HCEC 1CT (cell line): ENCODE measurements around the gene TLR5.
A peak's percentile ranks its signal among the peaks of the same experiment; 100 is the strongest.
"Not testable (repeated sequence)": the region's sequence is repeated elsewhere in the genome, so short reads cannot be mapped to it uniquely, and the experiment has no call there.

Source experiments
- DNase-seq: peaks from one replicate; pipeline ENCODE4 v3.0.0-alpha.2; 2017

Gene TLR5, protein sequence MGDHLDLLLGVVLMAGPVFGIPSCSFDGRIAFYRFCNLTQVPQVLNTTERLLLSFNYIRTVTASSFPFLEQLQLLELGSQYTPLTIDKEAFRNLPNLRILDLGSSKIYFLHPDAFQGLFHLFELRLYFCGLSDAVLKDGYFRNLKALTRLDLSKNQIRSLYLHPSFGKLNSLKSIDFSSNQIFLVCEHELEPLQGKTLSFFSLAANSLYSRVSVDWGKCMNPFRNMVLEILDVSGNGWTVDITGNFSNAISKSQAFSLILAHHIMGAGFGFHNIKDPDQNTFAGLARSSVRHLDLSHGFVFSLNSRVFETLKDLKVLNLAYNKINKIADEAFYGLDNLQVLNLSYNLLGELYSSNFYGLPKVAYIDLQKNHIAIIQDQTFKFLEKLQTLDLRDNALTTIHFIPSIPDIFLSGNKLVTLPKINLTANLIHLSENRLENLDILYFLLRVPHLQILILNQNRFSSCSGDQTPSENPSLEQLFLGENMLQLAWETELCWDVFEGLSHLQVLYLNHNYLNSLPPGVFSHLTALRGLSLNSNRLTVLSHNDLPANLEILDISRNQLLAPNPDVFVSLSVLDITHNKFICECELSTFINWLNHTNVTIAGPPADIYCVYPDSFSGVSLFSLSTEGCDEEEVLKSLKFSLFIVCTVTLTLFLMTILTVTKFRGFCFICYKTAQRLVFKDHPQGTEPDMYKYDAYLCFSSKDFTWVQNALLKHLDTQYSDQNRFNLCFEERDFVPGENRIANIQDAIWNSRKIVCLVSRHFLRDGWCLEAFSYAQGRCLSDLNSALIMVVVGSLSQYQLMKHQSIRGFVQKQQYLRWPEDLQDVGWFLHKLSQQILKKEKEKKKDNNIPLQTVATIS

DNA sequence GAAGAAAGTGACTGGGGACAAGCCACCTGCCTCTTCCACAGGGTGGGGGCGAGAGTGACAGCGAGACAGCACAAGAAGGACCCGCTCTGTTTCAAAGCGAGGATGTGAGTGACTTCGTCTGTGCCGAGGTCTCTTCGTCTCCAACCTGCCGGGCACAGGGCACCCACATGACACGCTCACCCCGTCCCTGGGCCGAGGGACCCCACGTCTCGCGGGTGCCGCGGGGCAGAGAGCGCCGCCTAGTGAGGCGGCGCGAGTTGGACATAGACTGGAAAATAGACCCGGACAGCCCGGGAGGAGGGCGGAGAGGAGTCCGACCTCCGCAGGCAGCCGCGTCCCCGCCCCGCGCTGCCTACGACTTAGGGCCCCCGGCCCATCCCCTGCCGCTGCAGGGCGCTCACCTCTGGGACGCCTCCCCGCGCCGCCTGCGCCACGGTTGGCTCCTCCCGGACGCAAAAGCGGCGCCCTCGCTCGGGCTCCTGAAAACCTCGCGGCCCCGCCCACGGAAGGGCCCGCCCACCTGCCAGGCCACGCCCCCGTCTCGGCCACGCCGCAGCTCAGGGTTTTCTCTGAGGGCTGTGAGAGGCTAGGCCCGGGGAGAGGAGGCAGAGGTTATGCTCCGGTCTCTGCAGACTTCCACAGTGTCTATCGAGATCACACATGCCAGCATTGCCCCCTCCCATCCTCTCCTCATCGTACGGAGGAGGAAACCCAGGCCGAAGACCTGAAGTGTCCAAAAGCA lies at the start of gene TLR5:
Gene TLR5 (minus strand): TSS at position 454 of the 742 bp plus-strand sequence. CDS start 30,217 bp downstream, outside the sequence.
- DNase-seq = no peak

DNA sequence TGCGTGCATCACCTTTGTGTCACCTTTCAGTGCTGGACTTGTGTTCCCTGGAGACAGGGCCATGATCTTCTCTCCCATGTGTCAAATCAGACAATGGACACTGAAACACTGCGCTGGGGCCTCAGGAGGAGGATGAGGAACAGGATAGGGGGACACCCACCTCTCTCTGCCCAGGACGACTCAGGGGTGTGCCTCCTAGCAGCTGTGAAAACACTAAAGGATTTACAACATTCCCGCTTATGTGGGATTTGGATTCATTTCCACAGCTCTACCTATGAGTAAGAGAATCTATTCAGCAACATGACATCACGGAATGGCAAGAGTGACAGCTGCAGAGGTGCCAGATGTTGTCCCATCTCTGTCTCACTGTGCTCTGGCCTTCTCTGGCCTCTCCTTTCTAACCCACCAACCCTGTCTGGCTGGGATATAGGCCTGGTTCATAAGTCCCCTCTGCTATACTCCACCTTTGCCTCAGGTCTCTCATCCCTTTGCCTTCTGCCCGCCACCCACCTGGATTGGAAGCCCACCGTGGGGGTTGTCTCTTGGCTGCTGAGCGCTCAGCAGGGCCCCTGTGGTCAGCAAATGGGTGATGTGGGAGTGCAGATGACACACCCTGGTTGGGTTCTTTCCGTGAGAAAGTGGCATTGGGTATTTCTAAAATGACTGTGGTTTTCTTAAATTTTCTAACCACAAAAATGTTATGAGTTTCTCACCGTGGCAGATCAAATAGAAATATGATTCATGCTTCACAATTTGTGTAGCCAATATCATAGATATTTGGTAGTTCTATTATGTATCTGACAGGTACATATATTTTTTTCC lies 47.1 kb upstream of the TLR5 start:
- DNase-seq = peak; percentile 18

DNA sequence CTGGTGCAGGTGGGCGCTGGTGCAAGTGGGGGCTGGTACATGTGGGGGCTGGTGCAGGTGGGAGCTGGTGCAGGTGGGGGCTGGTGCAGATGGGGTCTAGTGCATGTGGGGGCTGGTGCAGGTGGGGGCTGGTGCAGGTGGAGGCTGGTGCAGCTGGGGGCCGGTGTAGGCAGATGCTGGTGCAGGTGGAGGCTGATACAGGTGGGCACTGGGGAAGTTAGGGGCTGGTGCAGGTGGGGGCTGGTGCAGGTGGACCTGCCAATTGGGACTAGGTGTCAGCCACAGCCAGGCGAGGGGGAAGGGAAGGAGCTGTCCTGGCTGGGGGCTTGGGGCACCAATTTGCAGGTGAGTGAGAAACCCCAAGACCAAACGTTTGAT lies 46.5 kb upstream of the TLR5 start:
- no peak for DNase-seq

DNA sequence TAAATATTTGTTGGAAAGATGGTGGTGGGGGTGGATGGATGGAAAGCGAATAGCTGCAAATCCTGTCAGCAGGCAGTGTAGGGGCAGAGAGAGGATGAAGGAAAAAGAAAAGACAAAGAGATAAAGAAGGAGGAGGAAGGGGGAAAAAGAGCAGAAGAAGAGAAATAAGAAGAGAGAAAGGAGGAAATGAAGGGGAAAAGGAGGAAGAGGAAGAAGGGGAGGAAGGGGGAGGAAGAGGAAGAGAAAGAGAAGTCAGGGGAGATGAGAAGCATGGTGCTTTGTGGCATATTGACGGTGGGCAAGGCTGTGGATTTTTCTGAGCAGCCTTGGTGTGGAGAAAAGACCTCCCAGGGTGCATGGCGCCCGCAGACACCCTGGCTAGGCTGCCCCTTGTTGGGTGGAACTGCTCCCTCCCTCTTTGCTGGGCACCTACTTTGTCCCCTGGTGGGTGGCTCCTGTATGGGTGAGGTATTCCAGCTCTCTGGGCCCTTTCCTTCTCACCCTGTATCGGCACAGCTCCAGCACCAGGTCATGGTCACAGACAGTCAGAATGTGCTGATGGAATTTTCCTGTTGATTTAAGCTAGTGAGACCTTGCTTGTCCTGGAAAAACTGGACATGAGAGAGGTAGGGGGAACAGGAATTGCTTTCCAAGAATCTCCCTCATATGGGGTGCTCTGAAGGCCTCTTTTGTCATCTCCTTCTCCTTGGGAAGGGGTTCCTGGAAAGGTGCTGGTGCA lies 45.7 kb upstream of the TLR5 start:
- DNase-seq = no peak

DNA sequence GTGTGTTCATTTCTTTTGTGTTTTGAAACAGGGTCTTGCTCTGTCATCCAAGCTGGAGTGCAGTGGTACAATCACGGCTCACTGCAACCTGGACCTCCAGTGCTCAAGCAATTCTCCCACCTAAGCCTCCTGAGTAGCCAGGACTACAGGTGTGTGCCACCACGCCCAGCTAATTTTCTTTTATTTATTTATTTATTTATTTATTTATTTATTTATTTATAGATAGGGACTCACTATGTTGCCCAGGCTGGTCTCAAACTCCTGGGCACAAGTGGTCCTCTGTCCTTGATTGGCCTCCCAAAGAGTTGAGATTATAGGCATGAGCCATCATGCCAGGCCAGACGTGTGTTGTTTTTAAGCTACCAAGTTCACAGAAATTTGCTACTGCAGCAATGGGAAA lies 43.8 kb upstream of the TLR5 start:
- no peak for DNase-seq

DNA sequence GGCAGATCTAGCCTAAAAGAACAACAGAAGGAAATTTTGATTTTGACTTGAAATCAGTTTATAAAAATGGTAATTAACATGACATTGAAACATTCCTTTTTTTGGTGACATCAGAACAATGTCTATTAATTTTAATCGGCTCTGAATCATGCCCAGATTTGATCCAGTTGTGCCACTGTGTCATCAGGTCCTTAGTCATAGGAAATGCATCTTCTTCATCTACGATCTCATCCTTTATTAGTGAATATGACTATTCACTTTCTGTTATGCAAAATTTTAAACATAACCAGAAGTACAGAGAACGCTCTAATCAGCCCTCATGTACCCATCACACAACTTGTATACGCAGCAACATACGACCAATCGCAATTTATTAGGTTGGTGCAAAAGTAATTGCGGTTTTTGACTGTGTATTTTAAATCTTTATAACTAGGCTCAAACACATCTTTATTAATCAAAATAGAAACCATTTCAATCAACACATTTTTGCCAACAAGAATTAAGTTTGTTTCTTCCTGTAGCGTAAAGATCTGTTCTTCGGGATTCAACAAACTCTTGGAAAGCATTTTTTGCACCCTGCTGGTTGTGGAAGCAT lies 40.3 kb upstream of the TLR5 start:
- no peak for DNase-seq

DNA sequence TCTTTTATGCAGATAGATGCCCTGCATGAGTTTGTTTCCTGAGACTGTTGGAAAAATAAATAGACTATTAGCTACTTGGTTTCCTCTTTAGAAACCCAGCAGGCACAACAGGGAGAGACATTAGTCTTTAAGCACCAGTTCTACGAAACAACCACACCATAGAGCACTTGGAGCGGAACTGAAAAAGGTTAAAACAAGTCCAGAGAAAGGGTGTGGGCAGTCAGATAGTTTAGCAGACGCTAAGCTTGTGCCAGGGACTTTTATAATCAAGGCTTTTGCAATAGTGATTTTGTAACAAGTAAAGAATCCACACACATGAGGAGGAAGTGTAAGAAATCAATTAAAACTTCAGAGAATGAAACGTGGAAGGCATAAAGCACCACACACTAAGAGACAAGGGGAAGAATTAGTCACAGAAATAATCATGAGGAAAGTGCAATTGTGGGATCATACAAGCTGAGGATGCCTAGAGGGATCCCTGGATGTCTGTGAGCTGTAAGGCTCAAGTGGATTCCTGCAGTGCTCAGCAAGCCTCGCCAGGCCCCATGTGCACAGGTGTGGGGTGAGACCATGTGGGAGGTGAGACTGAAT lies 37.8 kb upstream of the TLR5 start:
- no peak for DNase-seq

DNA sequence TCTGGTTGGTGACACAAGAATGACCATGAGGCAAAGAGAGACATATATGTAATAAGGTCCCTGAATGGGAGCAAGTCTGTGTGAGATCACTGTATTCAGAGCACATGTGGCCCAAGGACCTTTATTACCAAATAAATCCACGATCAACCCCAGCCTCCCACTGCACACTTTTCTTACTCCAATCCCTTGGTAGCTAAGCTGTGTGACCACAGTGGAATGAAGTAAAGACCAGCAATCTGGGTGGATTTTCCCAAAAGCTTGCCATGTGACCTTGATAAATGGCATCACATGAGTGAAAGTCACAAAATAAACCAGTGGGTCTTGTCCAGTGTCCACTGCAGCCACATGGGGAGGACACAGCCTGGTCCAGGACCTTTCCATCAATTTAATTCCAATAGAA lies 36.7 kb upstream of the TLR5 start:
- no peak for DNase-seq

DNA sequence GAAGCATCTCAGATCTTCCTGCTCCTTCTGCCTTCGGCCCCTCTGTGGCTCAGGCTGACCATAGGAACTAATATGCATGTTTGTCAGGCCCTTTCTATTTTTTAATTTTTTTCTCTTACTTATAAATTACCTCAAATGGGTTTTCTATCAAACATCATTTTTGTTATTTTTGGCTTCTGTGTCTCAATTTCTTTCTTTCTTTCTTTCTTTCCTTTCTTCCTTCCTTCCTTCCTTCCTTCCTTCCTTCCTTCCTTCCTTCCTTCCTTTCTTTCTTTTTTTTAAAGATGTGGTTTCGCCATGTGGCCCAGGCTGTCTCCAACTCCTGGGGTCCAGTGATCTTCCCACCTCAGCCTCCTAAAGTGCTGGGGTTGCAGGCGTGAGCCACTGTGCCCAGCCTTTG lies 36.2 kb upstream of the TLR5 start:
- no peak for DNase-seq

DNA sequence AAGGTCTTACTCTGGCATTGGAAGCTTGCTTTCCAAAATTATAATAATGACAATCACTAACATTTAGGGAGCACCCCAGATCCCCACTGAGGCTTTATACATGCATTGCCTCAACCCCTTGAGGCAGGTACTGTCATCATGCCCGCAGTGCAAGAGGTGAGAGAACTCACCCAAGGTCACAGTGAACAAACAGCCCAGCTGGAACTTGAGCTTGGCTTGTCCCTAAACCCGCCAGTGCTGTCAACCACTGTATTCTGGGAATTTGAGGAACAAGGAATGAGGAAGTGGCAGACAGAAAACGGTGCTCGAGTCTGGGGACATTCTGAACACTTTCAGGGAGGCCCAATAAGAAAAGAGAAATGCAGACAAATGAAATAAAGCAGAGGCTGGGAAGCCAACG lies 34.6 kb upstream of the TLR5 start:
- no peak for DNase-seq

DNA sequence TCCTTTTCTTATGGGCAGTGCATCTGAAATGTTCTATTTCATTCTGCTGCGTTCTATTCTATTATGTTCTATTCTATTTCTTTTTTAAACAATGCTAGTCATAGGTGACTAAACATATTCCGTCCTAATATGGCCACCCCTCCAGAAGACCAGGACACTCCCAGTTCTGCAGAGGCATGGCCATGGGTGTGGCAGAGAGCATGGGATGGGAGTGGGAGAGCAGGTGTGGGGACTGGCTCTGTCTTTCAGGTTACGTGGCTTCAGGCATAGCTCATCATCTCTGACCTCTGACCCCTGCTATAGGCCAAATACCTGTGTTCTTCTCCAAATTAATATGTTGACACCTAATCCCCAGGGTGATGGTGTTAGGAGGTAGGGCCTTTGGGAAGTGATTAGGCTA lies 33.4 kb upstream of the TLR5 start:
- DNase-seq = no peak

DNA sequence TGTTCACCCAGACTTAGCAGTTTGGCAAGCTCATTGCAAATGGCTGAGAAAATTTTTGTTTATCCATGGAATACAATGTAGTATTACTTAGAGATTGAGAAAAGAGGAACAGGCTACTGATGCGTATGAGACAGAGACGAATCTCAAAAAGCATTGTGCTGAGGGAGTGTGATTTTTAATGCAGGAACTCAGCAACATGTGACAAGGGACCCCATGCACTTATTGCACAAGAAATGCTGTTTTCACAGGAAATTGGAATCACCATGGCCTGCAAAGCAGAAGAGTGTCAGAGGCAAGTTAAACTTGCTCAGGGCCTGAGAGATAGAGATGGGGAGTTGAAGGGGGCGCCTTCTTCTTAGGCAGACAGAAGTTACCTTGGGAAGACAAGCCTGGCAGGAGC lies 32.6 kb upstream of the TLR5 start:
- no peak for DNase-seq

DNA sequence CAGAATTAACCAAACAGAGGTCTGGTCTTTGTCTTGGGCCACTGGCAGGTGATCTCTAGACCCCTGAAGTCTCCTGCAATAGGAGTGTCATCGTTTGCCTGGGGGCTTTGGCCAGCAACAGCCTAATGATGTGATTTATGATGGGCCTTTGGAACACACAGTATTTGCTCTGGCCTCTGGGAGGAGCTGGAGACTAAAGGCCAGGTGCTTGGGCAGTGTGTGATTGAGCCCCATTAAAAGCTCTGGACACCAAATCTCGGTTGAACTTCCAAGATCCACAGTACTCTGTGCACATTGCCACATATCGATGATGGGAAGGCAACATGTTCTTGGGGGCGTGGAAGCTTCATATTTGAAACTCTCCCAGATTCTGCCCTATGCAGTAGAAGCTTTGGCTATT lies 32.0 kb upstream of the TLR5 start:
- no peak for DNase-seq

DNA sequence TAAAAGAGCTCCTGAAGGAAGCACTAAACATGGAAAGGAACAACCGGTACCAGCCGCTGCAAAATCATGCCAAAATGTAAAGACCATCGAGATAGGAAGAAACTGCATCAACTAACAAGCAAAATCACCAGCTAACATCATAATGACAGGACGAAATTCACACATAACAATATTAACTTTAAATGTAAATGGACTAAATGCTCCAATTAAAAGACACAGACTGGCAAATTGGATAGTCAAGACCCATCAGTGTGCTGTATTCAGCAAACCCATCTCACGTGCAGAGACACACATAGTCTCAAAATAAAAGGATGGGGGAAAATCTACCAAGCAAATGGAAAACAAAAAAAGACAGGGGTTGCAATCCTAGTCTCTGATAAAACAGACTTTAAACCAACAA lies 26.4 kb upstream of the TLR5 start:
- DNase-seq = not testable (repeated sequence)

DNA sequence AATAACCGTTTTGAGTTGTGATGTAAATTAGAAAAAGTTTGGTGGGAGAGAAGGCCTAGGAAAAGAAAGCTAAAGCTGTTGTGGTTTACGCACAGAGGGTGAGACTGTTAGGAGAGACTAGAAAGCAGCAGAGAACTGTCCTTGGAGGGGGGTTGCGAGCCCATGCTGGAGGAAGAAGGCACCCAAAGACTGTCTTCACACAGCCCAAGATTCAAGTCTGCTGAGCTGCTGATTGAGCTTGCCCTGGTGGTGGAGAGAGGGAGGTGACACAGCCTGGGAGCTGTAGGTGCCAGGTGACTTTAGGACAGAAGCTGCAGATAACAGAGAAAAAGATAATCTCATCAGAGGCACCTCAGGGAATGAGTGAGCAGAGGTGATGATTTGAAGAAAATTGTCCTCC lies 18.3 kb upstream of the TLR5 start:
- DNase-seq = no peak

DNA sequence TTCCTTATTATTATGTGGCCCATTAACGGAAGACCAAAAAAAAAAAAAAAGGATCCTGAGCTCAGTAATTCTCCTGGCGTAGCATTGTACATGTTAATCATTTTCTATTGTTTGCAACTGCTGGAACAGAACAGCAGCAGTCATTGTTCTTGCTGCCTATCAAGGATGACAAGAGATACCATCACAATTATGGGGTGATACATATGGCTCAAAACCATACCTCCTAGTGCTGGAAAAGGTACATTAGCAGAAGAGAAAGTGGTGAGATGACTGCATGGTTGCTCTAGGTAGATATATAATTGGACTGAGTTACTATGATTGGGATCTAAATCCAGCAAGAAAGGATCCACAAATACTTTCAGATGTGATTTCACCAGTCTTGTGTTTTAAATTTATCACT lies 13.3 kb upstream of the TLR5 start:
- DNase-seq = no peak

DNA sequence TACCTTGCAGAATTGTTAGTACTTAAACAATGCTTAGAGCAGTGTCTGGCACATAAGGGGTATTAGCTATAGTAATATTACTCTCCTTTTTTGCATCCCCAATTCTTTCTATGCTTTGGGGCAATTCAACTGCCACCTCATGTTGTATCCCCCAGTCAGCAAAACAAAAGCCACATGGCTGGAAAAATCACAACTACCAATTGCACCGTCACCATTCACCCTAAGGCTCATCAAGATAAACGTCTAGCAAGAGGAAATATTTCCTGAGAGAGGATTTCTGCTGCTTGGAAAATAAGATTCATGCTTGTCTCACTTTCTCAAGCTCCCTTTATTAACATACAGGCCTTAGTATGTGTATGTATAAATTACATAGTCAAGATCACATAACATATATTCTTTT lies 12.1 kb upstream of the TLR5 start:
- DNase-seq = no peak

DNA sequence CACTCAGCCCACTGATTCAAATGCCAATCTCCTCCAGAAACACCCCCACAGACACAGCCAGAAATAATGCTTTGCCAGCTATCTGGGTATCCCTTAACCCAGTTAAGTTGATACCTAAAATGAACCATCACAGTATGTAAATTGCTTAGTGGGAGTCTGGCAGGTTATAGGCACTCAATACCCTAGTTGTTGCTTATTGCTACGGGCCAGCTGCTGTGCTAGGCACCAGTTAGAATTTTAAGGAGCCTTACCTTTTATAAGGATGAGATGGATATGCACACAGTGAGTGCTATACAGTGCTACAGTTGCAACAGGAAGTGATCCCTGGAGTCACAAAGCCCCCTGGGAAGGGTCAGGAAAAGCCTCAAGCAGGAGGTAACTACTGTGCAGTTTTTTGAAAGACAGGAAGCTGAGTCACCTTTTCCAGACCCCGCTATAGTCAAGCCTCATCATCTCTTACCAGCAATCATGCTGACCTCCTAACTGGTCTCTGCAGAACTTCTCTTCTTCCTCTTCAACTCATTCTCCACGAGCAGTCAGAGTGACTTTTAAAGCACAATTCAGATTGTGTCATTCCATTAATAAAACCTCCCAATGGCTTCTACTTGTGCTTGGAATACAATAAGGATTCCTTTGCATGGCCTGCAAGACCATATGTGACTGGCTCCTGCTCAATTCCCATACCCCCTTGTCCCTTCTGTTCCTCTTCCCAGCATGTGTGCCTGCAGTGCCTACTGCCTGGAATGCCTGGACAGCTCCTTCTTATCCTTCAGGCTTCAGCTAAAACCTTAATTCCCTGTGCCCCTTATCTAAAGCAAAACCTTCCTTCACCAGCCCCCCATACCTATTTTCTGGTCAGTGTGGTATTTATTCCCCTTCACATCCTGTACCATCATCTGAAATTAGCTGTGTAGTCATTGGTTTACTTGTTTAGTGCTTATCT lies 10.4 kb upstream of the TLR5 start:
- peak; percentile 9 for DNase-seq

DNA sequence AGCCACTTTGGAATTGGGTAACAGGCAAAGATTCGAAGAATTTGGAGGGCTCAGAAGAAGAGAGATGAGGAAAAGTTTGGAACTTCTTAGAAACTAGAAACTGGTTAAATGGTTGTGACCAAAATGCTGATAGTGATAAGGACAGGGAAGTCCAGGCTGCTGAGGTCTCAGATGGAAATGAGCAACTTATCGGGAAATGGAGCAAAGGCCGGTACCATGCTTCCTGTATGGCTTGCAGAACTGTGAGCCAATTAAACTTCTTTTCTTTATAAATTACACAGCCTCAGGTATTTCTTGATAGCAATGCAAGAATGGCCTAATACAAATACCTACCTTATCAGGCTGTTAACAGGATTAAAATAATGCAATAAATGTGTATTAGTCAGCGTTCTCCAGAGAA lies 9.4 kb upstream of the TLR5 start:
- no peak for DNase-seq

DNA sequence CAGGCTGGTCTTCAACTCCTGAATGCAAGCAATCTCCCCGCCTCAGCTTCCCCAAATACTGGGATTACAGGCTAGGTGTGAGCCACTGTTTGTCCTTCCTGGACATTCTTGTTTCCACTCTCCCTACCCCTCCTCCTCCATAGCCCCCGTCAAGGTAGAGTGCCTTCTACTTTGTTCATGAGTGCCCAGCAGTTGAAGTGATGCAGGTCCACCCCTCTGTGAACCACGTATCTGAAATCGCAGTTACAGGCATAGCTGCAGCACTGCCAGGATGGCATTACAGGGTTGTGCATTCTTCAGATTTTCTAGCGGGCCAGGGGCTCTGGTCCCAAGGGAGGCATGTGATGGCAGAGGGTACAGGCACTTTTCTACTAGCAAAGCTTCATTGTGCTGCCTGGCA lies 7.4 kb upstream of the TLR5 start:
- no peak for DNase-seq
